ENCODE results near the gene TARP.

Gene TARP

GRCh38 chr7:38291650-38292049, 18.2 kb upstream of the TARP start:
- no peak for TF ChIP-seq CTCF (conservative IDR thresholded peaks at IDR 0.05; ENCODE audit: low read depth, low read length)
- H3K4me3 ChIP-seq (ENCODE audit: low read depth, low read length), result no peak overlapping the region
- DNase-seq (ENCODE audit: low read depth), result no peak

DNA sequence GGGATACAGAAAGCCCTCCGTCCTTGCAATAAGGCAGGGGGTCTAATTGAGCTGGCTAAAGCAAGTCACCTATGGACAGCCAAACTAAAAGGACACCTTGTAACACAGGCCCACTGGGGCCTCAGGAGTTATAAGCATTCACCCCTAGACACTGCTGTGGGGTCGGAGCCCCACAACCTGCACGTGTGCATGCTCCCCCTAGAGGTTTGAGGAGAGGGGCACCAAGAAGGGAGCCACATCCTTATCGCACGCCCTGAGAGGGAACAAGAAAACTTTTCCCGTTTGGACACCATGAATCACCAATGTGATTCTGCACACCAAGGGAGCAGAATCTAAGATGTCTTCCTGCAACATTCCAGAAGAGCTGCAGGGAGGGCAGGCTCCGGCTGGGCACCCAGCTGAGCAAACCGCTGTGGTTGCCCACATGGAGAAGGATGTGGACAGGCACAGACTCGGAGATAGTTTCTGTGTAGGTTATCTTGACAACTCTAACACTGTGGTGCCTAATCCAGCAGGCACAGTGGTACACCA, 17.7 kb upstream of the TARP start:
- TF ChIP-seq CTCF (conservative IDR thresholded peaks at IDR 0.05; ENCODE audit: low read depth, low read length), result no peak
- no peak for DNase-seq (ENCODE audit: low read depth)

DNA sequence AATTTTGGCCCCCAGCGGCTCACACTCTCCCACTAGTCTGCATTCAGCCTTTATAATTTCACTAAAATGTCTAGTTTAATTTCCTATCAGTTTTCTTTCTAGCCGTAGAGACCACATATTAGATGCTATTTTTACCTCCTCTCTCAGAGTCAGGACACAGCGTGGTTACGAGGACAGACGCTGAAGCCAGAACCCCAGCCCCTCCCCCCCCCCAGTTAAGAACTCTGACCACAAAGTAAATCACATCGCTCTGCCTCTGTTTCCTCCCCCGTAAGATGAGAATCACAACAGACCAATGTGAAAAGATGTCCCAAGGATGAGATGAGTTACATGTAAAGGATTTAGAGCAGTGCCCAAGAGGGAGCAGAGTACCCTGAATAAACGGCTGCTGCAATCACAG, 11.1 kb upstream of the TARP start:
- TF ChIP-seq CTCF (conservative IDR thresholded peaks at IDR 0.05; ENCODE audit: low read depth, low read length), result no peak
- no peak for DNase-seq (ENCODE audit: low read depth)
- no peak overlapping the region for H3K4me3 ChIP-seq (ENCODE audit: low read depth, low read length)

More for the DNA sequence above, 17.7 kb upstream of the TARP start:
- no peak overlapping the region for H3K4me3 ChIP-seq (ENCODE audit: low read depth, low read length)

GRCh38 chr7:38283809-38284208, 10.4 kb upstream of the TARP start:
- DNase-seq (ENCODE audit: low read depth), result no peak
- no peak for TF ChIP-seq CTCF (conservative IDR thresholded peaks at IDR 0.05; ENCODE audit: low read depth, low read length)
- no peak overlapping the region for H3K4me3 ChIP-seq (ENCODE audit: low read depth, low read length)

- TF ChIP-seq CTCF (conservative IDR thresholded peaks at IDR 0.05; ENCODE audit: low read depth, low read length), result no peak
- no peak overlapping the region for H3K4me3 ChIP-seq (ENCODE audit: low read depth, low read length)
- DNase-seq (ENCODE audit: low read depth), result no peak
Observed at GRCh38 chr7:38283107-38283506, 9.7 kb upstream of the TARP start.

DNA sequence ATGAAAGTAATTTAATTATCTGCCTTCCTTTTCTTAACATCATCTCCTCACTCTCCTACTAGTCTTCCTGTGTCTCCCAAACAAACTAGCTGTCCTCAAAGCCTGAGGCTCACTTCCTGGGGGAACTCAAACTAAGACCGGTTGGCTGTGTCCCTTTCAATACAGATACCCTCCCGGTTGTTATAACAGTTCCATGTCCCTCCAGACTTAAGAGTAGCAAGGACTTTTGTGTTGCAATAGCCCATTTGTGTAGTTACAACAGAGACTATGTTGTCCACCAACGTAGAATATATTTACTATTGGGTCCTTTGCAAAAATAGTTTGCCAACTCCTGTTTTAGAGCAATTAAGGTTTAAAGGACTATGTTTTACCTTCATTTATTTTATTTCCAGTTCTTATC, 8.6 kb upstream of the TARP start:
- DNase-seq (ENCODE audit: low read depth), result no peak
- no peak overlapping the region for H3K4me3 ChIP-seq (ENCODE audit: low read depth, low read length)
- no peak for TF ChIP-seq CTCF (conservative IDR thresholded peaks at IDR 0.05; ENCODE audit: low read depth, low read length)

- no peak for TF ChIP-seq CTCF (conservative IDR thresholded peaks at IDR 0.05; ENCODE audit: low read depth, low read length)
- H3K4me3 ChIP-seq (ENCODE audit: low read depth, low read length), result no peak overlapping the region
- no peak for DNase-seq (ENCODE audit: low read depth)
Observed at GRCh38 chr7:38281266-38281665, 7.8 kb upstream of the TARP start.
